HepG2 (cell line): Measurements from ENCODE around the gene PLCB1. TPM values are rescaled to one million over a fixed set of nuclear protein-coding genes. Genes with fewer than 3 reads are reported as not detected.

ENCODE experiments used
- ATAD3A ChIP-seq: sonication (generic); formaldehyde crosslinking; IDR thresholded peaks from 2 replicates; pipeline ENCODE4 v1.4.0; 2020; ENCODE audit warnings: missing genetic modification reagents
- CEBPG ChIP-seq: IDR thresholded peaks from 2 replicates; pipeline ENCODE4 v1.6.1; 2016
- FOXK2 ChIP-seq: fragments of 450-650 bp; IDR thresholded peaks from 2 replicates; pipeline ENCODE4 v1.6.1; 2016
- GATAD2A ChIP-seq: IDR thresholded peaks from 2 replicates; pipeline ENCODE4 v1.6.1; 2016
- GTF2F1 ChIP-seq: fragments of 150-350 bp; IDR thresholded peaks from 2 replicates; pipeline ENCODE4 v1.6.1; 2014; ENCODE audit warnings: low read length
- HDAC2 ChIP-seq: sonication (generic); formaldehyde crosslinking; IDR thresholded peaks from 2 replicates; pipeline ENCODE4 v1.4.0; 2020; ENCODE audit warnings: missing genetic modification reagents
- HES4 ChIP-seq: sonication (generic); formaldehyde crosslinking; IDR thresholded peaks from 2 replicates; pipeline ENCODE4 v1.9.0; 2021; ENCODE audit warnings: mild to moderate bottlenecking, missing genetic modification reagents, borderline replicate concordance
- HOXD1 ChIP-seq: sonication (generic); formaldehyde crosslinking; IDR thresholded peaks from 2 replicates; pipeline ENCODE4 v1.5.0; 2020; ENCODE audit warnings: missing genetic modification reagents
- ISL2 ChIP-seq: sonication (generic); formaldehyde crosslinking; IDR thresholded peaks from 2 replicates; pipeline ENCODE4 v1.5.0; 2020; ENCODE audit warnings: missing genetic modification reagents
- JUNB ChIP-seq: sonication (generic); formaldehyde crosslinking; IDR thresholded peaks from 2 replicates; pipeline ENCODE4 v1.8.0; 2022; ENCODE audit warnings: missing genetic modification reagents, mild to moderate bottlenecking, borderline replicate concordance
- NCOA2 ChIP-seq: sonication (generic); formaldehyde crosslinking; IDR thresholded peaks from 2 replicates; pipeline ENCODE4 v1.8.0; 2022; ENCODE audit warnings: inconsistent platforms
- NONO ChIP-seq, 2 experiments: fragments of 450-650 bp in 1 of 2; sonication (generic) in 1 of 2; formaldehyde crosslinking in 1 of 2; IDR thresholded peaks in 1 of 2; conservative IDR thresholded peaks in 1 of 2; 2 replicates each; pipeline versions ENCODE4 v1.6.1 to v1.8.0; 2017 to 2022; ENCODE audit warnings: mild to moderate bottlenecking in 1 of 2, missing genetic modification reagents in 1 of 2, moderate library complexity in 1 of 2
- PLRG1 ChIP-seq: fragments of 450-650 bp; conservative IDR thresholded peaks from 2 replicates; pipeline ENCODE4 v1.6.1; 2016
- SKI ChIP-seq: fragments of 450-650 bp; IDR thresholded peaks from one replicate; pipeline ENCODE4 v1.6.1; 2018; ENCODE audit warnings: mild to moderate bottlenecking; ENCODE audit not compliant: partially characterized antibody
- SMAD1 ChIP-seq: sonication (generic); formaldehyde crosslinking; IDR thresholded peaks from 2 replicates; pipeline ENCODE4 v1.4.0; 2020; ENCODE audit warnings: missing genetic modification reagents, low read depth, mild to moderate bottlenecking, borderline replicate concordance
- SUZ12 ChIP-seq: fragments of 150-350 bp; IDR thresholded peaks from 2 replicates; pipeline ENCODE4 v1.6.1; 2014; ENCODE audit warnings: low read depth, low read length
- WIZ ChIP-seq: sonication (generic); formaldehyde crosslinking; IDR thresholded peaks from 2 replicates; pipeline ENCODE4 v1.5.1; 2020; ENCODE audit warnings: mild to moderate bottlenecking, missing genetic modification reagents
- ZC3H13 ChIP-seq: sonication (generic); formaldehyde crosslinking; IDR thresholded peaks from 2 replicates; pipeline ENCODE4 v1.8.1; 2023; ENCODE audit warnings: mild to moderate bottlenecking, missing genetic modification reagents, moderate library complexity
- ZFP36L2 ChIP-seq: sonication (generic); formaldehyde crosslinking; IDR thresholded peaks from 2 replicates; pipeline ENCODE4 v1.4.0; 2020; ENCODE audit warnings: missing genetic modification reagents
- ZKSCAN8 ChIP-seq: IDR thresholded peaks from 2 replicates; pipeline ENCODE4 v1.6.1; 2016; ENCODE audit warnings: borderline replicate concordance, missing genetic modification reagents, missing compliant biosample characterization
- ZNF33A ChIP-seq: sonication (generic); formaldehyde crosslinking; IDR thresholded peaks from 2 replicates; pipeline ENCODE4 v1.5.1; 2020; ENCODE audit warnings: missing genetic modification reagents, mild to moderate bottlenecking, moderate library complexity, borderline replicate concordance
- ZNF546 ChIP-seq: sonication (generic); formaldehyde crosslinking; conservative IDR thresholded peaks from 2 replicates; pipeline ENCODE4 v1.8.1; 2023; ENCODE audit warnings: mild to moderate bottlenecking, missing genetic modification reagents
- ZNF570 ChIP-seq: sonication (generic); formaldehyde crosslinking; IDR thresholded peaks from 2 replicates; pipeline ENCODE4 v1.4.0; 2020; ENCODE audit warnings: mild to moderate bottlenecking, missing genetic modification reagents, borderline replicate concordance
- ZNF772 ChIP-seq: sonication (generic); formaldehyde crosslinking; IDR thresholded peaks from 2 replicates; pipeline ENCODE4 v1.5.0; 2020; ENCODE audit warnings: mild to moderate bottlenecking, missing genetic modification reagents
- ZNF816 ChIP-seq: sonication (generic); formaldehyde crosslinking; IDR thresholded peaks from 2 replicates; pipeline ENCODE4 v1.8.0; 2022; ENCODE audit warnings: missing genetic modification reagents, mild to moderate bottlenecking, borderline replicate concordance
- polyA plus RNA-seq, 8 experiments: library from polyadenylated mRNA; depleted of rRNA in 3 of 8; stranded (reverse) in 7 of 8; unstranded in 1 of 8; fragments of >200 nt; fragmentation: Illumina TruSeq in 4 of 8; extraction: Trizol in 4 of 8; gene quantifications; 2 replicates each; pipeline versions ENCODE4 v1.2.1 to v1.2.3, GENCODE V29; 2011 to 2016; ENCODE audit warnings: low read depth in 4 of 8, missing spikeins in 1 of 8, mixed read lengths in 1 of 8; ENCODE audit not compliant: insufficient read depth in 1 of 8
- total RNA-seq, 5 experiments: library from RNA; depleted of rRNA; stranded (reverse); fragments of >200 nt; fragmentation: Illumina TruSeq; extraction: Trizol; gene quantifications; 2 replicates each; pipeline ENCODE4 v1.2.3, GENCODE V29; 2016; ENCODE audit warnings: low read depth in 1 of 5
- TF ChIP-seq, protein P1 (sequence below): sonication (generic); formaldehyde crosslinking; IDR thresholded peaks from 2 replicates; pipeline ENCODE4 v1.5.0; 2020; ENCODE audit warnings: missing genetic modification reagents
- TF ChIP-seq, protein P2 (sequence below): sonication (generic); IDR thresholded peaks from 2 replicates; pipeline ENCODE4 v1.6.1; 2016; ENCODE audit warnings: low read depth, borderline replicate concordance
- TF ChIP-seq, protein P3 (sequence below): sonication (generic); formaldehyde crosslinking; IDR thresholded peaks from 2 replicates; pipeline ENCODE4 v1.4.0; 2020; ENCODE audit warnings: mild to moderate bottlenecking, missing genetic modification reagents

PLCB1 gene
- total and polyA plus RNA-seq, 2 of the 13 experiments (the other 11 are each of a cell fraction or from before 2014, with no cell fraction given), result 42.4 to 55.9 TPM

DNA sequence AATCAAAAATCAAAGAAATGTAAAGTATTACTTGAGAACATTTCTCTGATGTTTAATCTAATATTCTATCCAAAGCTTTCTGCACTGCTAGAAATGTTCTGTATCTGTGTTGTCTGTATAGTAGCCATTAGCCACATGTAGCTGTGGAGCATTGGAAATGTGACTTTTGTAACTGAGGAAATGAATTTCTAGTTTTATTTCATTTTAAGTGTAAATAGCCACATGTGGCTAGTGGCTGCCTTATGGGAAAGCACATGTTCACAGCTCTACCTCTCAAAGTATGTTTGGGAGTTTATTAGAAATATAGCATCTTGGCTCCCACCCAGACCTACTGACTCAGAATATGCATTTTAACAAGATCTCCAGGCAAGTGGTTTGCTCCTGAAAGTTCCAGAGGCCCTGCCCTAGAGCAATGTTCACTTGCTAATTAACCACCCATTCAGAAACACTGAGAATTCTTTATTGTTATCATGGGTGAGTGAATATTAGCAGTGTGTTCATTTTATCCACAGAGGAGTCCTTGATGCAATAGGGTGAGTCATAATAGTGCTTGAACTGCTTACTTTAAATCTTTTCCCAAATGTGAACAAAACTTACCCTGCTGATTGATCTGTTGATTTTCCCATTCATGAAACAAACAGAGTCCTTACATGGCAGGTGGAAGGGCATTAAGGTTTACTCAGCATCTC lies 282.7 kb downstream of the PLCB1 start (continued):
- TF ChIP-seq HOXD1 (0 out of 2 replicates have a peak, but pooled peaks have one; percentile 13), ZC3H13 (CRISPR knock-in tag) (no peak), HDAC2 (CRISPR knock-in tag) (peak; percentile 37; the same call in 1 of the 2 replicates), ATAD3A (no peak), ZNF816 (CRISPR knock-in tag) (no peak), ISL2 (CRISPR knock-in tag) (0 out of 2 replicates have a peak, but pooled peaks have one; percentile 19), SMAD1 (CRISPR knock-in tag) (no peak), PLRG1 (no peak), GTF2F1 (no peak), NONO (IDR thresholded peaks at IDR 0.05) (no peak), NONO (CRISPR knock-in tag; conservative IDR thresholded peaks at IDR 0.05) (no peak), ZNF772 (no peak), ZKSCAN8 (CRISPR knock-in tag) (peak; percentile 46; the same call in 1 of the 2 replicates), ZNF33A (CRISPR knock-in tag) (peak; percentile 76; the same call in 1 of the 2 replicates), ZFP36L2 (CRISPR knock-in tag) (no peak), HES4 (no peak), FOXK2 (no peak), NCOA2 (CRISPR knock-in tag) (peak; percentile 12; the same call in 1 of the 2 replicates), ZNF546 (no peak), SKI (peak; percentile 21), WIZ (CRISPR knock-in tag) (no peak), GATAD2A (CRISPR knock-in tag) (peak; percentile 85), ZNF570 (CRISPR knock-in tag) (no peak), JUNB (CRISPR knock-in tag) (peak; percentile 76; the same call in 1 of the 2 replicates), SUZ12 (no peak), CEBPG (CRISPR knock-in tag) (peak; percentile 73; the same call in 1 of the 2 replicates)
- TF ChIP-seq, protein P1, sequence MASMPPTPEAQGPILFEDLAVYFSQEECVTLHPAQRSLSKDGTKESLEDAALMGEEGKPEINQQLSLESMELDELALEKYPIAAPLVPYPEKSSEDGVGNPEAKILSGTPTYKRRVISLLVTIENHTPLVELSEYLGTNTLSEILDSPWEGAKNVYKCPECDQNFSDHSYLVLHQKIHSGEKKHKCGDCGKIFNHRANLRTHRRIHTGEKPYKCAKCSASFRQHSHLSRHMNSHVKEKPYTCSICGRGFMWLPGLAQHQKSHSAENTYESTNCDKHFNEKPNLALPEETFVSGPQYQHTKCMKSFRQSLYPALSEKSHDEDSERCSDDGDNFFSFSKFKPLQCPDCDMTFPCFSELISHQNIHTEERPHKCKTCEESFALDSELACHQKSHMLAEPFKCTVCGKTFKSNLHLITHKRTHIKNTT (CRISPR knock-in tag), result no peak
- TF ChIP-seq, protein P2, sequence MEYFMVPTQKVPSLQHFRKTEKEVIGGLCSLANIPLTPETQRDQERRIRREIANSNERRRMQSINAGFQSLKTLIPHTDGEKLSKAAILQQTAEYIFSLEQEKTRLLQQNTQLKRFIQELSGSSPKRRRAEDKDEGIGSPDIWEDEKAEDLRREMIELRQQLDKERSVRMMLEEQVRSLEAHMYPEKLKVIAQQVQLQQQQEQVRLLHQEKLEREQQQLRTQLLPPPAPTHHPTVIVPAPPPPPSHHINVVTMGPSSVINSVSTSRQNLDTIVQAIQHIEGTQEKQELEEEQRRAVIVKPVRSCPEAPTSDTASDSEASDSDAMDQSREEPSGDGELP, result no peak
- TF ChIP-seq, protein P3, sequence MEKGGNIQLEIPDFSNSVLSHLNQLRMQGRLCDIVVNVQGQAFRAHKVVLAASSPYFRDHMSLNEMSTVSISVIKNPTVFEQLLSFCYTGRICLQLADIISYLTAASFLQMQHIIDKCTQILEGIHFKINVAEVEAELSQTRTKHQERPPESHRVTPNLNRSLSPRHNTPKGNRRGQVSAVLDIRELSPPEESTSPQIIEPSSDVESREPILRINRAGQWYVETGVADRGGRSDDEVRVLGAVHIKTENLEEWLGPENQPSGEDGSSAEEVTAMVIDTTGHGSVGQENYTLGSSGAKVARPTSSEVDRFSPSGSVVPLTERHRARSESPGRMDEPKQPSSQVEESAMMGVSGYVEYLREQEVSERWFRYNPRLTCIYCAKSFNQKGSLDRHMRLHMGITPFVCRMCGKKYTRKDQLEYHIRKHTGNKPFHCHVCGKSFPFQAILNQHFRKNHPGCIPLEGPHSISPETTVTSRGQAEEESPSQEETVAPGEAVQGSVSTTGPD, result no peak
